Skeletal muscle satellite cell (primary cell): ENCODE measurements around the gene CCDC102B.
A peak's percentile ranks its signal among the peaks of the same experiment; 100 is the strongest.

Experiments
- H3K27me3 ChIP-seq: 2 replicates; pipeline ENCODE4 v1.7.0; 2013; ENCODE audit warnings: low read length; ENCODE audit not compliant: control insufficient read depth, insufficient read depth
- H3K36me3 ChIP-seq: 2 replicates; pipeline ENCODE4 v1.7.0; 2013; ENCODE audit warnings: mild to moderate bottlenecking, control low read depth, low read length; ENCODE audit not compliant: insufficient read depth
- H3K4me1 ChIP-seq: 2 replicates; pipeline ENCODE4 v1.7.0; 2013; ENCODE audit warnings: low read length; ENCODE audit not compliant: control insufficient read depth, insufficient read depth
- H3K4me2 ChIP-seq: 2 replicates; pipeline ENCODE4 v1.7.0; 2013; ENCODE audit warnings: mild to moderate bottlenecking, low read length
- H3K4me3 ChIP-seq: 2 replicates; pipeline ENCODE4 v1.7.0; 2013; ENCODE audit warnings: low read length
- H3K9ac ChIP-seq: 2 replicates; pipeline ENCODE4 v1.7.0; 2013; ENCODE audit warnings: mild to moderate bottlenecking, low read depth, low read length, moderate library complexity
- H3K9me3 ChIP-seq: replicated peaks from 2 replicates; pipeline ENCODE4 v1.7.0; 2013; ENCODE audit warnings: mild to moderate bottlenecking, control low read depth, low read length

CCDC102B gene

DNA sequence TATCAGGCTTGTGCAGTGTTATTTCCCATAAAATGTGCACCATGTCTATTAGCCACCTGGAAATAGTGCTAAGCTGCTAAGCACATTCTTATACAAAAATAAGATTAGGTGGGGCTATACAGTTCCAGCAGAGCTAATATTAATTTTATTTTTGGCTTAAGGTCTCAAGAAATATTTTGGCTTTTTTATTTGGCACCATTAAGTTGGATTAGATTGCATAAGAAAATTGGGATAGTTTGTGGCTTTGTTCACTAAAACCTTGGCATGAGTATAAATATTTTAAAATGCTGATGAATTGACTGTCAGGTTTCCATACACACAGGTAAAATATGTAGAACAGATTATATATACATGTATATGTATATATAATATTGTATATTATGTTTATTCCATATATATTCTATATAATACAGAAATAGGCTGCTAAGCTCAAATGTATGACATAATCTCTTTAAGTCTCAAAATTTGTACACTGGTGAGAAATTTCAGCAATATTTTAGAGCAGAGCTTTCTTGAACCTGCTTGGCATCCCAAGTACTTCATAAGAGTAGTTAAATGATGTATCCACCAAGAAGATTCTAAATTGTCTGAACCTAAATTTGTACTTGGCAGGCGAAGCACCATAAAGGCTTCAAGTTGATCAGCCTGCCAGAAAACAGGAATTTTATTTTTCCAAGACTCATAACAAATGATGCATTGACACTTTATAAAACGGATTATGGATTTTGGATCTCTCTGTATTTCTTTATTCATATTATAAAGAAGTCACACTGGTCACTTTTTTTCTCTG, 32.6 kb downstream of the CCDC102B start:
- no peak overlapping the region for H3K4me3 ChIP-seq
- no peaks in the 10 kb centered on the region for H3K4me1 ChIP-seq
- H3K4me2 ChIP-seq, result no peak overlapping the region
- no peak overlapping the region for H3K9ac ChIP-seq
- no peaks in the 10 kb centered on the region for H3K27me3 ChIP-seq
- H3K36me3 ChIP-seq, result no peaks in the 10 kb centered on the region
- H3K9me3 ChIP-seq, result no peaks in the 10 kb centered on the region

DNA sequence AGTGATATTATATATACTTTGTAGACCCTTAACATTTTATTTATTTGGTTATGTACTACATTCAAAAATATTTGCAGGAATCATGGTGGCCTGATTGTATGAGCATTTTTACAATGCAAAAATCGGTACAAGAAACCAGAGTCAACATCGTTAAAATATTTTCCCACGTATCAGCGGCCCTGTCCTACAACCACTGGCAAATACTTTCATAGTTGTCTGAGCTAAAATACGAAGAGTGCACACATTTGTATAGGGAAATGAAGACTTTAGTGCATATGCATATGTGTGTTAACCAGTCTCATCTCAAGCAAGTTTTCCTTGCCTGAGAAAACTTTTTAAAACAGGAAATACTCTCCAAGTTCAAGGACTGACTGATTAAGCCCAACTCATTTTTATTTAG, 35.9 kb downstream of the CCDC102B start:
- Histone ChIP-seq H3K4me1 (peaks cover 21% of the 10 kb centered on the region), H3K36me3 (no peaks in the 10 kb centered on the region), H3K9ac (no peak overlapping the region), H3K4me3 (no peak overlapping the region), H3K9me3 (no peaks in the 10 kb centered on the region), H3K27me3 (no peaks in the 10 kb centered on the region), H3K4me2 (no peak overlapping the region)

DNA sequence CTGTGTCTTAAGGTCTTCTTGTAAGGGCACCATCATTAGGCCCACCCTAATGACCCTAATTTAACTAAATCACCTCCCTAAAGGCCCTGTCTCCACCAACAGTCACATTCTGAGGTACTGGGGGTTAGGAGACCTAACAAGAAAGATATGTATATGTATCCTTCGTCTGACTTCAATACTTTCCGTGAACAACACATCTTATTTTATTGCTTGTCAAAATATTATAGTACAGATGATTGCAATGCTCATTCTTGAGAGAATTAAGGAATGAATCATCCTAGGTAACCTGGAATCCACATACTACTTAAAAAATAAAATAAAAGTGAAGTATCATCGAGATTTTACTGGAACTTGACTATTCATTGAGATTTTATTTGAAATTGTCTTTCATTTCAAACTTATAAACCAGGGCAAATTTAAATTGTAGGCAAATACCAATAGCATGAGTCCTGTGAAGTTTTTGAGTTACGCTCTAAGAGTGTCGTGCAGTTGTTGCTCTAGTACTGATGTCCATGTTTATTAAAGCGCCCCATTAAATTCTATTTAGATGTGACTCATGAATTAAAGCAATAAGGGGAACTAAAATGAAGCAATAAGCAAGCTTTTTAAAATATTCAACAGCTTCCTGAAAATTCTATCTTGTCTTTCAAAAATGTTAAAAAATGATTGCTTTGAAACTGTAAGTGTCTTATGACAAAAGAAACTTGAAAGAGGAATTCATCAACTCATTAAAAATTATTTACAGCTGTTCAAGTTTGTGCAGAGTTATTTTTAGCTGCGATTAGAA, 40.0 kb downstream of the CCDC102B start:
- Histone ChIP-seq H3K4me2 (peak overlapping the region; percentile 24), H3K27me3 (no peaks in the 10 kb centered on the region), H3K4me3 (peak overlapping the region; percentile 30), H3K4me1 (peaks cover 46% of the 10 kb centered on the region), H3K9ac (peak overlapping the region; percentile 59), H3K36me3 (no peaks in the 10 kb centered on the region), H3K9me3 (no peaks in the 10 kb centered on the region)

DNA sequence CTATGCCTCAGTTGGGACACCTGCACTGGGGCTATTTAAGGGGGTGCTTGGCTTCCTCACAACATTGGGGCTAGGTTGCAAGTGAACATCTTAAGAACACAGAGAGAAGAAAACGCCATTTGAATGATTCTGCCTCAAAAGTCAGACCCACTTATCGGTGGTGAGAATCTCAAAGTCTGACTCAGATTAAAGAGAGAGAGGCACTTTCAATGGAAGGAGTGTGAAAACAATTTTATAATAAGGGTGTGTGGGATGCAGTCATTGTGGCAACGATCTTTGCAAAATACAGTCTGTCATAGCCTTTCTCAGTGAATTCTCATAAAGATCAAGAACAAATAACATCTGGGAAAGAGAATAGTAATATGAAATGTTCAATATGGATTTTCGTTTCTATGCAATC, 41.8 kb downstream of the CCDC102B start:
- H3K36me3 ChIP-seq, result no peaks in the 10 kb centered on the region
- H3K9me3 ChIP-seq, result no peaks in the 10 kb centered on the region
- H3K4me2 ChIP-seq, result no peak overlapping the region
- no peak overlapping the region for H3K4me3 ChIP-seq
- H3K4me1 ChIP-seq, result peaks cover 46% of the 10 kb centered on the region
- H3K9ac ChIP-seq, result no peak overlapping the region
- no peaks in the 10 kb centered on the region for H3K27me3 ChIP-seq

DNA sequence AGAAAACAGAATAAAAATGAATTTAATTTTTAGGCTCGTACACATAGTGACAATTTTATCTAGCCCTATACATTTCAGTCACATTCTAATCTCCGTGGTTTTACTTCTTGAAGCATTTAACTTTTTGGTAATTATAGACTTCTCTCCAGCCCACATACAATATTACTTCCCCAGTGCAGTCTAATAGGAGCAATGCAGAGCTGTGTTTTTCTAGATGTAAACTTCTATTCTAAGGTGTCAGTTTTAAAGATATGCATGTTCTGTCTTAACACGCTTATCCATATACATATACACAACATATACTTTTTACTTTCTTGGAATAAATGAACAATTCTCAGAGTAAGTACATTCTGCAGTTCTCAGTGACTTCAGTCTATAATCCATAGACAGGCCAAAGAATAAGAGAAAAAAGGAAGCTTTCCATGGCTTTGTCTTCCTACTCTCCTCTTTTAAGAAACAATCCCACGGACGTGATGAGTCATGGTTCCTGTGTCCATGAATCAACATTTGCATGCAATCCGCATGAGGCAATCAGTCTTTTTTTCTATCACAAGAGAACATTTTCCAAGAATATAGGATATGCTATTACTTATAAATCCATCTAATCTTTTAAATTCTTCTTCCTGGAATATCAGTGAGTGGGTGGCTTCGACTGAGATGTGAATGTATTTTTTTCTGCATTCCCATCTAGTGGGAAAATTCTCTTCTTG, 42.8 kb downstream of the CCDC102B start:
- Histone ChIP-seq H3K27me3 (no peaks in the 10 kb centered on the region), H3K4me3 (no peak overlapping the region), H3K9me3 (no peaks in the 10 kb centered on the region), H3K4me1 (peaks cover 46% of the 10 kb centered on the region), H3K4me2 (peak overlapping the region; percentile 45), H3K9ac (peak overlapping the region; percentile 60), H3K36me3 (no peaks in the 10 kb centered on the region)

DNA sequence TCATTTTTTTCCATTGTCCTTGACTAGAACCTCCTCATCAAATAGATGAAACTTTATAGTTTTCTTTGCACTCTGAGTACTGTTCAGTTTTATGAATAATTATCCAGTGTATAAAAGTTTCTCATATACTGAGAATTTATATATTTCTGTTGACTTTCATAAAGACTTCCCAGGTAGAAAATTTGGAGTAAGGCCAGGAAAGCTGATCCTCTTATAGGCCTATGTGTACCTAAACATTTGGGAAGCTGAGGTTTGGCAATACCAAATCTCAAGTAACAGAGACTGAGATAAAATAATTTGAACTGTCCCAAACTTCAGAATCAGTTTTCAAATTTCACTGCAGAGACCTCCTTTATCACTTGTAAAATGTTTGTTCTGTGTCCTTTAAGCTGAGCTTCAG, 43.4 kb downstream of the CCDC102B start:
- Histone ChIP-seq H3K4me2 (peak overlapping the region; percentile 45), H3K4me3 (no peak overlapping the region), H3K4me1 (peaks cover 46% of the 10 kb centered on the region), H3K9me3 (no peaks in the 10 kb centered on the region), H3K9ac (peak overlapping the region; percentile 60), H3K27me3 (no peaks in the 10 kb centered on the region), H3K36me3 (no peaks in the 10 kb centered on the region)

DNA sequence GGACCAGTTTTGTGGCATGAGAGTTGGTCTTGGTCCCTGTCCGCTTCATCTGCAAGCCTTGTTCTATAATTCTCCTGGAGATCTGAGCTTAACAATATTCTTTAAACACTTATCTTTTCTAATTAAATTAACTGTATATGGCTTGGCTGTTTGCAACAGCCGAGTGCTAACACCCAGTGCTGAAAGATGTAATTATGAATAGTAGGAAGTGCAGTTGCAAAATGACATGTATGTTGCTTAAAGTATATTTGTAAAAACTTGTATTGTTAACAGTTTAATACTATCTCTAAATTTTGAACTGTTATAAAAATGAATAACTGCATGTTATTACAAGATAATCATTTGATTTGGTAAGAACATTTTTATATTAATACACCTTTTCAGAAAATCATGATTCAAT, 45.1 kb downstream of the CCDC102B start:
- H3K9ac ChIP-seq, result no peak overlapping the region

DNA sequence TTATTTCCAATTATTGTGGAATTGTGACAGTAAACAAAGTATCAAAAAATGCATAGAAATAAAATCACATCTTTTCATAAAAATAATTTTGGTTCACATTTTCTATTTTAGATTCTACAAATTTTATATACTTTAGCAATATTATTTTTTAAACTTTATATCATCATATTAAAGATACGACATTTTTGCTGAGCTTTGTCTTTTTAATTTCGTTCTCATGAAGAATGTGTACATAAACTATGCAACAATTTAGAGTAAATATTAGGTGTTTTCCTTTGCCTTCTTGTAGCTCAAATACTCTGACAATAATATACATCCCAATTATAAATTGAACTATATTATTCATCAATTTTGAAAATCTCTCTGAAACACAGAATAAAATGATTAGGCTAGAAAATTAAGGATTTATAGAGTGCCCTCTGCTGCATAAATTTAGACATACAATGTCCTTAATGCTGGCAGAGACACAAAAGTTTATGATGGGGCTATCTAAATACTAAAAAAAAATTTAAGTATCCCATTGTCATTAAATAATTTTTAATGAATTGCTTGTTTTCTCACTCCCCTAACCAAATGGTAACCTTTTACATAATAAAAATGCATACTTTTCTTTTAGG, 45.7 kb downstream of the CCDC102B start:
- Histone ChIP-seq H3K4me2 (no peak overlapping the region), H3K9ac (no peak overlapping the region), H3K36me3 (no peaks in the 10 kb centered on the region), H3K9me3 (no peaks in the 10 kb centered on the region), H3K4me3 (no peak overlapping the region), H3K27me3 (no peaks in the 10 kb centered on the region), H3K4me1 (peaks cover 28% of the 10 kb centered on the region)

More for the DNA sequence above, 45.1 kb downstream of the CCDC102B start:
- Histone ChIP-seq H3K4me2 (no peak overlapping the region), H3K36me3 (no peaks in the 10 kb centered on the region), H3K27me3 (no peaks in the 10 kb centered on the region), H3K4me3 (no peak overlapping the region), H3K9me3 (no peaks in the 10 kb centered on the region), H3K4me1 (peaks cover 34% of the 10 kb centered on the region)

DNA sequence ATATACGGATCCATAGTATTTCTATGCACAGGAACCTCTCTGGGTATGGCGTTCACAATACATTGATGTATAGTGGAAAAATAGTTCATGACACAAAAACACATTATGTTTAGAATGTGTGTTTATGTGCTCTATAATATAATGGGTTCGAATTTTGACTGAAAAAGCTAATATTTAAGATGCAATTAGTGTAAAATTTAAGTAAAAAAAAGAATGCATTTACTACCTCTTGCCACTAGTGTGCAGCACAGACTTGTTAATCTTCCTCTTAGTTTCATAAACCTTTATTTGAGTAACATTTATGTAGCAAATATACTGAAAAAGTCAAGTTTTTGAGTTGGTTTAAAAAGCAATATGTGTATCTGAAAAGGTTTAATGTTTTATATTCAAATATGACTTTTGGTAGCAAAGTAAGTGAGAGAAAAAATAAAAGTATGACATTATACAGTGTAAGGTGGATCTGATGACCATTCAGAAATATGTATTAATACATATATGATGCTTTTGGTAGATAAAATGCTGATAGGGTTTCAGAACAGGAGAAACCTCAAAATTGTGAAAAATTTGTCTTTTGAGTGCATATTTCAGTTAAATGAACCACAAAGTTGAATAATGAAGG, 49.4 kb downstream of the CCDC102B start:
- H3K27me3 ChIP-seq, result no peaks in the 10 kb centered on the region
- H3K4me1 ChIP-seq, result no peaks in the 10 kb centered on the region
- no peaks in the 10 kb centered on the region for H3K9me3 ChIP-seq
- H3K9ac ChIP-seq, result no peak overlapping the region
- no peaks in the 10 kb centered on the region for H3K36me3 ChIP-seq
- H3K4me2 ChIP-seq, result no peak overlapping the region
- H3K4me3 ChIP-seq, result no peak overlapping the region

DNA sequence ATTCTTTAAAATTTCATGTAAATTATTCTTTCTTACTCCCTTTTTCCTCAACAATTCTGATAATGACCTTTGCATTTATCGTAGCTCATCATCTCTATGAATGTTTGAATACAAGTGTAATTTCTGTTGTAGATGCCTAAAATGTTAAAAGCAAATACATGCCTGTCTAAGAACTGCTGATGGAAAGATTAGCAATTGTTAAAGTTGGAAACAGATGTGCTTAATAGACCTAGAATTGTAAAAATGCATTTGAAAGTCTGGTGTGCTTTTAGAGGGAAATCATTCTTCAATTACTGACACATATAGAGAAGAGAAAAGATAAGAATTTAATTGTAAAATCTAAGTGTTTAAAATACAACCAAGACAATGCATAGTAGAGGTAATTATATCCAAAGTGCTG, 50.4 kb downstream of the CCDC102B start:
- H3K36me3 ChIP-seq, result no peaks in the 10 kb centered on the region

More for the DNA sequence above, 50.4 kb downstream of the CCDC102B start:
- Histone ChIP-seq H3K27me3 (no peaks in the 10 kb centered on the region), H3K4me1 (no peaks in the 10 kb centered on the region), H3K9me3 (no peaks in the 10 kb centered on the region), H3K4me2 (no peak overlapping the region), H3K9ac (no peak overlapping the region), H3K4me3 (no peak overlapping the region)
